ENCODE data around the gene TMEM39A. TPM values are rescaled to one million over a fixed set of nuclear protein-coding genes. Genes with fewer than 3 reads are reported as not detected.

TMEM39A gene
- total RNA-seq, 1 donor from 2014 or later, result 45.6 TPM

GRCh38 chr3:119468041-119468440 lies 4.6 kb upstream of the TMEM39A start:
- Mint-ChIP-seq H3K9me3 (no peaks in the 10 kb centered on the region), H3K36me3 (ENCODE audit: low read depth) (peaks cover 28% of the 10 kb centered on the region), H3K27me3 (no peaks in the 10 kb centered on the region), H3K4me3 (peak overlapping the region; percentile 93), H3K27ac (peak overlapping the region; percentile 90), H3K4me1 (peaks cover 42% of the 10 kb centered on the region)
- ChIA-PET CTCF (interaction anchor here (0.6 kb wide), 1 partner anchor 119 kb away, joined by 4 read pairs; no protein-coding TSS in a partner anchor), POLR2A (interaction anchor here (0.6 to 8.7 kb wide), 8 partner anchors 8 to 629 kb away, joined by 3 to 102 read pairs (median 5); partner anchors contain the start of genes CFAP91, GSK3B and TIMMDC1)
- ATAC-seq (ENCODE audit: low read depth) (no peak), DNase-seq (no peak)
- intact Hi-C loops (cut with micrococcal nuclease), result loop anchor here (1.0 to 2.0 kb wide), 4 partner anchors 170 to 1275 kb away; partner anchors contain the start of genes ARHGAP31, GSK3B, GTF2E1 and RABL3
- no peak for TF ChIP-seq CTCF (IDR thresholded peaks at IDR 0.05)

GRCh38 chr3:119457246-119457645 lies 6.2 kb downstream of the TMEM39A start:
- no peak for TF ChIP-seq CTCF (IDR thresholded peaks at IDR 0.05)
- H3K4me3 Mint-ChIP-seq, result no peak overlapping the region
- CTCF ChIA-PET, result no interaction called here
- H3K36me3 Mint-ChIP-seq (ENCODE audit: low read depth), result peaks cover 79% of the 10 kb centered on the region
- H3K9me3 Mint-ChIP-seq, result no peaks in the 10 kb centered on the region
- no peak for DNase-seq
- POLR2A ChIA-PET, result interaction anchor here (0.7 kb wide), 2 partner anchors 66 to 175 kb away, joined by 3 to 4 read pairs; no protein-coding TSS in a partner anchor
- peaks cover 10% of the 10 kb centered on the region for H3K4me1 Mint-ChIP-seq
- no peak overlapping the region for H3K27ac Mint-ChIP-seq
- ATAC-seq (ENCODE audit: low read depth), result no peak
- intact Hi-C loops (cut with micrococcal nuclease), result no loop called here
- H3K27me3 Mint-ChIP-seq, result no peaks in the 10 kb centered on the region

- H3K4me1 Mint-ChIP-seq, result peaks cover 4% of the 10 kb centered on the region
- intact Hi-C loops (cut with micrococcal nuclease), result no loop called here
- no peak for TF ChIP-seq CTCF (IDR thresholded peaks at IDR 0.05)
- no peaks in the 10 kb centered on the region for H3K27me3 Mint-ChIP-seq
- ATAC-seq (ENCODE audit: low read depth), result no peak
- POLR2A ChIA-PET, result interaction anchor here (0.7 to 0.9 kb wide), 2 partner anchors 10 to 67 kb away, joined by 4 to 7 read pairs; no protein-coding TSS in a partner anchor
- no peaks in the 10 kb centered on the region for H3K9me3 Mint-ChIP-seq
- DNase-seq, result no peak
- H3K4me3 Mint-ChIP-seq, result no peak overlapping the region
- peaks cover 80% of the 10 kb centered on the region for H3K36me3 Mint-ChIP-seq (ENCODE audit: low read depth)
- CTCF ChIA-PET, result no interaction called here
- H3K27ac Mint-ChIP-seq, result no peak overlapping the region
These were observed 6.9 kb downstream of the TMEM39A start for GRCh38 chr3:119456469-119456868.

- ATAC-seq (ENCODE audit: low read depth) (no peak), DNase-seq (no peak)
- Mint-ChIP-seq H3K4me3 (no peak overlapping the region), H3K4me1 (no peaks in the 10 kb centered on the region), H3K9me3 (no peaks in the 10 kb centered on the region), H3K27ac (no peak overlapping the region), H3K27me3 (no peaks in the 10 kb centered on the region), H3K36me3 (ENCODE audit: low read depth) (peaks cover 78% of the 10 kb centered on the region)
- no peak for TF ChIP-seq CTCF (IDR thresholded peaks at IDR 0.05)
- intact Hi-C loops (cut with micrococcal nuclease), result no loop called here
- POLR2A ChIA-PET, result interaction anchor here (2.0 kb wide), 1 partner anchor 10 kb away, joined by 6 read pairs; the partner anchor contains the start of gene TMEM39A
- CTCF ChIA-PET, result no interaction called here
These were observed 9.6 kb downstream of the TMEM39A start for GRCh38 chr3:119453822-119454221.

GRCh38 chr3:119444590-119444989 lies 18.8 kb downstream of the TMEM39A start:
- H3K36me3 Mint-ChIP-seq (ENCODE audit: low read depth), result peaks cover 64% of the 10 kb centered on the region
- intact Hi-C loops (cut with micrococcal nuclease), result no loop called here
- POLR2A ChIA-PET, result no interaction called here
- DNase-seq (no peak), ATAC-seq (ENCODE audit: low read depth) (no peak)
- no peak overlapping the region for H3K27ac Mint-ChIP-seq
- no peak overlapping the region for H3K4me3 Mint-ChIP-seq
- TF ChIP-seq CTCF (IDR thresholded peaks at IDR 0.05), result no peak
- CTCF ChIA-PET, result no interaction called here
- no peaks in the 10 kb centered on the region for H3K27me3 Mint-ChIP-seq
- no peaks in the 10 kb centered on the region for H3K4me1 Mint-ChIP-seq
- no peaks in the 10 kb centered on the region for H3K9me3 Mint-ChIP-seq

Measured in activated B cell treated with CpG ODN at 0.5 μM for 24 hours (primary cell).